Activated naive CD4-positive, alpha-beta T cell (primary cell): Measurements from ENCODE around the gene IFI35.
"Not testable (repeated sequence)": the region's sequence is repeated elsewhere in the genome, so short reads cannot be mapped to it uniquely, and the experiment has no call there.

ENCODE experiments used
- DNase-seq, 4 experiments: peaks; one replicate each; lab custom pipeline; 2025; lab: John Stamatoyannopoulos, UW

Gene IFI35

GRCh38 chr17:43024407-43025289, 18.1 kb downstream of the IFI35 start, which contains the start of gene RND2:
Gene RND2, plus strand, starts transcription at chr17:43025231. Its CDS starts 117 bp downstream, at chr17:43025348.
- peak in 3 of 4 experiments; percentile 34 to 67 (median 48) for DNase-seq

- DNase-seq, result no peak
Measured at GRCh38 chr17:43025290-43025657, 18.7 kb downstream of the IFI35 start.

GRCh38 chr17:43025766-43026537, 19.4 kb downstream of the IFI35 start:
- DNase-seq, result no peak

- DNase-seq, result no peak
Measured at GRCh38 chr17:43026595-43026994, 20.0 kb downstream of the IFI35 start.

- DNase-seq, result no peak
Measured at GRCh38 chr17:43027091-43028032, 20.8 kb downstream of the IFI35 start.

- no peak for DNase-seq
Measured at GRCh38 chr17:43028221-43028861, 21.8 kb downstream of the IFI35 start.

GRCh38 chr17:43030137-43030767, 23.7 kb downstream of the IFI35 start:
- no peak for DNase-seq

GRCh38 chr17:43031666-43032065, 25.1 kb downstream of the IFI35 start:
- DNase-seq, result no peak

GRCh38 chr17:43033948-43034881, 27.6 kb downstream of the IFI35 start:
- no peak for DNase-seq

GRCh38 chr17:43034894-43035293, 28.3 kb downstream of the IFI35 start:
- no peak for DNase-seq

GRCh38 chr17:43039646-43040045, 33.1 kb downstream of the IFI35 start:
- DNase-seq, result no peak

- DNase-seq, result no peak
Measured at GRCh38 chr17:43040655-43041054, 34.1 kb downstream of the IFI35 start.

GRCh38 chr17:43042025-43042628, 35.5 kb downstream of the IFI35 start:
- no peak for DNase-seq

- DNase-seq, result no peak
Measured at GRCh38 chr17:43043307-43043706, 36.7 kb downstream of the IFI35 start.

GRCh38 chr17:43044024-43044423, 37.4 kb downstream of the IFI35 start:
- DNase-seq, result no peak

- DNase-seq, result no peak
Measured at GRCh38 chr17:43051969-43052368, 45.4 kb downstream of the IFI35 start.

GRCh38 chr17:43053008-43053407, 46.4 kb downstream of the IFI35 start:
- not testable (repeated sequence) for DNase-seq

- no peak for DNase-seq
Measured at GRCh38 chr17:43056051-43056450, 49.5 kb downstream of the IFI35 start.

GRCh38 chr17:43062984-43063638, 56.5 kb downstream of the IFI35 start:
- no peak for DNase-seq
